ENCODE results near the gene KLHL29. TPM values are rescaled to one million over a fixed set of nuclear protein-coding genes. Genes with fewer than 3 reads are reported as not detected.

KLHL29 gene
- total RNA-seq, 4 donors from 2014 or later: 4.8 to 17.0 (median 10.5) TPM

DNA sequence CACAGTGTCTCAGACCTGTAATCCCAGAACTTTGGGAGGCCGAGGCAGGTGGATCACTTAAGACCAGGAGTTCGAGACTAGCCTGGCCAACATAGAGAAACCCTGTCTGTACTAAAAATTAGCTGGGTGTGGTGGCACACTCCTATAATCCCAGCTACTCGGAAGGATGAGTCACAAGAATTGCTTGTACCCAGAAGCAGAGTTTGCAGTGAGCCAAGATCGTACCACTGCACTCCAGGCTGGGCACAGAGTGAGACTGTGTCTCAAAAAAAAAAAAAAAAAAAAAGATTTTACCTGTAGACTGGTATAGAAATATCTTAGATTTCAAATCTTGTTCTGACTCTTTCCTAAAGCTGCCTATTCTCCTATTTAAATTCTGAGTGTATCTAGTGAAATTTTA lies 7.2 kb upstream of the KLHL29 start:
- no peak for DNase-seq
- Histone ChIP-seq H3K9me3 (no peaks in the 10 kb centered on the region), H3K4me1 (no peaks in the 10 kb centered on the region), H3K27me3 (no peaks in the 10 kb centered on the region), H3K36me3 (no peaks in the 10 kb centered on the region), H3K27ac (no peak overlapping the region), H3K4me3 (no peak overlapping the region)
- TF ChIP-seq POLR2A (IDR thresholded peaks at IDR 0.05): no peak
- intact Hi-C loops (cut with DNase I; ENCODE audit: low total_unique reads): no loop called here

DNA sequence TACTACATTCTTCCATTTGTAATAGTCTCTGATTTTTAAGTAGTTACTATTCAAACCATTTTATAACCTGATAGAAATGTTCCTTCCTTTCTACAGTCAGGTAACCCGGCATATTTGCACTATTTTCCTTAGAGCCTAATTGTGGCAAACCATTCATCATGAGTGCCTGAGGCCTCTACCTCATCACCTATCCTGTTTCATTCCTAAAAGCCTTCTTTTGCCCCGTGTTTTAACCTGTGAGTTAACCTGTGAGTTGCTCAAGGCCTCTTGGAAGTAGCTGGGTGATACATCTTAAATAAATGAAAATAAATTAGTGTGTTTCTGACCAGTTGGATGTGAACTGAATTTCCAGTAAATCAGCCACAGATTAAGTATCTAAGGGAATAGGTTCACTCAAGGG lies 6.5 kb upstream of the KLHL29 start:
- H3K4me1 ChIP-seq: no peaks in the 10 kb centered on the region
- H3K9me3 ChIP-seq: no peaks in the 10 kb centered on the region
- intact Hi-C loops (cut with DNase I; ENCODE audit: low total_unique reads): no loop called here
- DNase-seq: no peak
- TF ChIP-seq POLR2A (IDR thresholded peaks at IDR 0.05): no peak
- TF ChIP-seq, protein P1, sequence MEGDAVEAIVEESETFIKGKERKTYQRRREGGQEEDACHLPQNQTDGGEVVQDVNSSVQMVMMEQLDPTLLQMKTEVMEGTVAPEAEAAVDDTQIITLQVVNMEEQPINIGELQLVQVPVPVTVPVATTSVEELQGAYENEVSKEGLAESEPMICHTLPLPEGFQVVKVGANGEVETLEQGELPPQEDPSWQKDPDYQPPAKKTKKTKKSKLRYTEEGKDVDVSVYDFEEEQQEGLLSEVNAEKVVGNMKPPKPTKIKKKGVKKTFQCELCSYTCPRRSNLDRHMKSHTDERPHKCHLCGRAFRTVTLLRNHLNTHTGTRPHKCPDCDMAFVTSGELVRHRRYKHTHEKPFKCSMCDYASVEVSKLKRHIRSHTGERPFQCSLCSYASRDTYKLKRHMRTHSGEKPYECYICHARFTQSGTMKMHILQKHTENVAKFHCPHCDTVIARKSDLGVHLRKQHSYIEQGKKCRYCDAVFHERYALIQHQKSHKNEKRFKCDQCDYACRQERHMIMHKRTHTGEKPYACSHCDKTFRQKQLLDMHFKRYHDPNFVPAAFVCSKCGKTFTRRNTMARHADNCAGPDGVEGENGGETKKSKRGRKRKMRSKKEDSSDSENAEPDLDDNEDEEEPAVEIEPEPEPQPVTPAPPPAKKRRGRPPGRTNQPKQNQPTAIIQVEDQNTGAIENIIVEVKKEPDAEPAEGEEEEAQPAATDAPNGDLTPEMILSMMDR (IDR thresholded peaks at IDR 0.05): no peak
- H3K27me3 ChIP-seq: no peaks in the 10 kb centered on the region
- no peak overlapping the region for H3K27ac ChIP-seq
- H3K36me3 ChIP-seq: no peaks in the 10 kb centered on the region
- H3K4me3 ChIP-seq: no peak overlapping the region

DNA sequence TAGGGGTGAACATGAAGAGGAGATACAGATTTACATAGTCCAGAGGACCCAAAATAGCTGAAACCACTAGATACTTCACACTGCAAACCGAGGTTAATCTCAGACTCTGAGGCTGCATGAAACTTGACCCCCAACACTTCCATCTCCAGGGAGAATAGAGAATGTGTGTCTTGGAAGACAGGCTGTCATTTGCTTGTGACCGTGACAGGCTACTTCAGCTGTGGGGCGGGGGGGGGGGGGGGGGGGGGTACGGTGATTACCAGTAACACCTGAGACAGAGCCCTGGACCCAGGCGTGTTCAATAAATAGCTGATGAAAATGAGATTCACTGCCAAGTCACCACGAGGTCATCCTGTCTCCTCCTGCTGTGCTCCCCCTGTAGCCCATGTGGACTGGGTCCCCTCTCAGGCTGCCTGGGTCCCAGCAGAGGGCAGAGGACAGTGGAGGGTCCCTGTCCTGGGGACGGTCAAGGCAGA lies 5.7 kb upstream of the KLHL29 start:
- TF ChIP-seq POLR2A (IDR thresholded peaks at IDR 0.05): no peak
- Histone ChIP-seq H3K27ac (no peak overlapping the region), H3K4me1 (no peaks in the 10 kb centered on the region), H3K36me3 (no peaks in the 10 kb centered on the region), H3K9me3 (no peaks in the 10 kb centered on the region), H3K27me3 (no peaks in the 10 kb centered on the region), H3K4me3 (no peak overlapping the region)
- intact Hi-C loops (cut with DNase I; ENCODE audit: low total_unique reads): no loop called here
- no peak for DNase-seq

DNA sequence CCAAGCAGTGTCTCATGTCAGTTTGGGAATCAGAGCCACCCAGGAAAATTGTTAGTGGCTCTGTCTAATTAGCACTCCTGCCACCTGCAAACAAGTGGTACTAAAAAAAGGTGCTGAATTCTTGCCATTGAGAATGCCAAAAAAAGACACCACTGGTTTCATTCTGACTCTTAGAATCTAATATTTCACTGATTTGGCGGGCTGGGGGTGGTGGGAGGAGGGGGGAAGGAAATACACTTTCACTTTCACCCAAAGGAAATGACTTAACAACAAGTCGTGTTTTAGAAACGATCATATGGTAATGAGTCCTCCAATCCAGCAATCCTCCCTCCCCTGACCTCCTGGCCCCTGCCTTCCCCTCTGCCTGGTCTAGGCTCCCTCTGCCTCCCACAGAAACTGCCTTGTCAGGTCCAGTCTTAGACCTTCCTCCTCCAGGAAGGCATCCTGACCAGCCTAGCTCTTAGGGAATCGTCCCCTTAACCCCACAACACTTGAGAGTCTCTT lies 4.4 kb upstream of the KLHL29 start:
- H3K36me3 ChIP-seq: no peaks in the 10 kb centered on the region
- TF ChIP-seq POLR2A (IDR thresholded peaks at IDR 0.05): no peak
- TF ChIP-seq, protein P1 (IDR thresholded peaks at IDR 0.05): no peak
- intact Hi-C loops (cut with DNase I; ENCODE audit: low total_unique reads): no loop called here

DNA sequence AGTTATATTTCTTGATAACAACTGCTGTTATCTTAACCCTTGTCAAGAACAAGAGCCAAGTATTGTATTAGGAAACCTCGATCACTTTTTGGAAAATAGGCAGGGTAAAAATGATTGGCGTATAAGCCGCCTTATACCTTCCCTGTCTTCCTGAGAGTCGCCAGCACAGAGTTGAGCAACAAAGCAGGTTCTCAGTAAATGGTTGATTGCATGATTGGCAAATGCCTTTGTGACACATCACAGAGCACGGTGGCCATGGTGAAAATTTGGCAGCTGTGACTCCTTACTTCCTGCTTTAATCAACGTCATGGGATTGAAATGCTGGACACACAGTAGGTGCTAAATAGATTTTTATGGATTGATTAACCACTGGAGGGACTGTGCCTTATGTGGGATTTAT lies 3.9 kb upstream of the KLHL29 start:
- H3K27ac ChIP-seq: no peak overlapping the region
- no peak for TF ChIP-seq POLR2A (IDR thresholded peaks at IDR 0.05)
- TF ChIP-seq, protein P1 (IDR thresholded peaks at IDR 0.05): no peak
- H3K9me3 ChIP-seq: no peaks in the 10 kb centered on the region
- no peaks in the 10 kb centered on the region for H3K4me1 ChIP-seq
- no peaks in the 10 kb centered on the region for H3K27me3 ChIP-seq
- peak in 1 of 2 donors; percentile 23 for DNase-seq
- no peak overlapping the region for H3K4me3 ChIP-seq
- intact Hi-C loops (cut with DNase I; ENCODE audit: low total_unique reads): no loop called here
- no peaks in the 10 kb centered on the region for H3K36me3 ChIP-seq

More for the DNA sequence above, 4.4 kb upstream of the KLHL29 start:
- H3K4me3 ChIP-seq: no peak overlapping the region
- no peaks in the 10 kb centered on the region for H3K4me1 ChIP-seq
- no peaks in the 10 kb centered on the region for H3K9me3 ChIP-seq
- no peak for DNase-seq
- no peak overlapping the region for H3K27ac ChIP-seq
- H3K27me3 ChIP-seq: no peaks in the 10 kb centered on the region

DNA sequence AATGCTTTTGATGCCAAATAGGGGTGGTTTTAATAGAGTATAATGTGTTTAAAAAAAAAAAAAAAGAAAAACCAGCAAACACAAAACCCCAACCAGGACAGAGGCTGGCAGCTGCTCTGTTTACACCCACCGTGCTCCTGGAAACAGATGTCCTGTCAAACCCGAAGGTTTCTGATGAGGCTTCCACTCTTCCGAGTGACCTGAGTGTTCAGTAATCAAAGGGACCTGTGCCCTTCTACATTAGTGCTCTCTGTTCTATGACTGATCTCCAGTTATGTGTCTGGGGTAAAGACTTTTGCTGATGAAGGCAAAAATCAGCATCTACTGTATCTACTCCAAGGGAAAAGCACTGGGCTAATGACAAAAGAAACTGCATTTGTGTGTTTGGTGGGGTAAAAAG lies 3.5 kb upstream of the KLHL29 start:
- H3K27me3 ChIP-seq: no peaks in the 10 kb centered on the region
- no peaks in the 10 kb centered on the region for H3K36me3 ChIP-seq
- DNase-seq: no peak
- intact Hi-C loops (cut with DNase I; ENCODE audit: low total_unique reads): no loop called here
- no peak overlapping the region for H3K27ac ChIP-seq
- H3K9me3 ChIP-seq: no peaks in the 10 kb centered on the region
- H3K4me1 ChIP-seq: no peaks in the 10 kb centered on the region
- H3K4me3 ChIP-seq: no peak overlapping the region
- TF ChIP-seq POLR2A (IDR thresholded peaks at IDR 0.05): no peak
- TF ChIP-seq, protein P1 (IDR thresholded peaks at IDR 0.05): no peak
